Esophagus squamous epithelium (tissue), 4 donors: ENCODE data around the gene MRTO4.

Experiments
- CTCF ChIP-seq, 6 experiments: fragments of 450-650 bp in 4 of 6; fragments of 200-600 bp in 2 of 6; sonication (generic) in 2 of 6; IDR thresholded peaks; one replicate each; pipeline ENCODE4 v1.5.1; 2016 to 2019; ENCODE audit warnings: antibody characterized with exemption in 6 of 6, mild to moderate bottlenecking in 4 of 6, moderate library complexity in 4 of 6
- POLR2A ChIP-seq, 4 donors: fragments of 450-650 bp; IDR thresholded peaks; one replicate each; pipeline ENCODE4 v1.6.1; 2017; ENCODE audit warnings: antibody characterized with exemption in 4 of 4, mild to moderate bottlenecking in 4 of 4, moderate library complexity in 3 of 4

DNA sequence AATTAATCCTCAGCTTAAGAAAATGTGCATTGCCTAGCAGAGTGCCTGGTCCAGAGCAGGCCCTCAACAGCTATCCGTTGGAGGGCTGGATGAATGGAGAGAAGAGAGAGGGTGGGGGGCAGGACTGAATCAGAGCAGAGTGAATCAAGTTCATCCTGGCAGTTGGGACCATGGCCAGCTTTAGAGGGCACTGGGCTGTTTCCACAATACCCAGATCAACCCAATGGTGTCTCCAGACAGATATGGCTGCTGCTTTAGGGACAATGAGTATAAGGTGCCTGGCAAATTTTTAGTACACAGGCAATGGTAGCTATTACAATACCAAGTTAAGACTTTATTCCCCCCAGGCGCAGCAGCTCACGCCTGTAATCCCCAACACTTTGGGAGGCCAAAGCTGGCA is 17.4 kb upstream of the MRTO4 start:
- TF ChIP-seq CTCF (IDR thresholded peaks at IDR 0.05): no peak
- TF ChIP-seq POLR2A (IDR thresholded peaks at IDR 0.05): no peak
